ENCODE data around the gene STK32C.

DNA sequence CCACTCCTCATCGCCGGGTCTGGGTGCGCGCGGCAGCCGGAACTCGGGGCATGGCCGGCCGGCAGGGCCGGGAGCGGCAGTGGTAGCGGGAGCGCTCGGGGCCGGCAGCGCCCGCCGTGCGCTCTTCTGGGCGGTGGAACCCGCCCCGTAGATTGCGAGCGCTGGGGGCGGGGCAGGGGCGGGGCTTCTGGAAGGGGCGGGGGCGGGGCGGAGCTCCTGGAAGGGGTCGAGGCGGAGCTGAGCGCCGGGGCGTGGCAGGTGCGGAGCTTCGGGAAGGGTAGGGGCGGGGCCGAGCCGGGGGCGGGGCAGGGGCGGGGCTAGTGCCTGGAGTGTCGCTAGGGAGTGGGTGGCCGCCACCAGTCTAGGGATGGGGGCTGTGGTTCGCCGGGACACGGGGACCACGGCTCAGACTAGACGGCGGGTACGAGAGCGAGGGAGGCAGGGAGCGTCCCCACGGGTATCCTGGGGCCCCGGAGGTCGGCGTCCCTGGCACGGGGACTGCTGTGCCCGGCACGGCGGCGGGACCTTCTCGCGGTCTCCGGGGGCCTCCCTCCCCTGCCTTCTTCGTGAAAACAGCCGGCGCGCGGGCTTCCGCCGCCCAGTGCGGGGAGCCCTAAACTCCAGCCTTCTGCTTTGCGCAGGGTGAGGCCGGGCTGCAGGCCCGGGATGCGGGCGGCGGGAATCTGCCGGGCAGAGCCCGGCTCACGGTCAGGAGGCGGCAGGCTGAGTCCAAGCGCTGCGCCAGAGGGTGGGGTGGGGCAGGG, at the start of gene STK32C:
- TF ChIP-seq EZH2 (IDR thresholded peaks at IDR 0.05; ENCODE audit: insufficient read depth, poor library complexity, severe bottlenecking) = no peak
- no peak for TF ChIP-seq EZH2phosphoT487 (IDR thresholded peaks at IDR 0.05; ENCODE audit: insufficient read depth, low read depth)

Data from GM23248 (cell line).